H54 (cell line): ENCODE measurements around the gene RADIL.

Experiments
- DNase-seq: peaks from one replicate; pipeline ENCODE4 v3.0.0; 2011; ENCODE audit warnings: low spot score, mixed read lengths; ENCODE audit not compliant: insufficient read length
- FAIRE-seq: peaks from 3 replicates; lab custom pipeline; 2011; peaks lifted over from hg19 to GRCh38; lab: Jason Lieb, UNC
- POLR2A ChIP-seq: IDR thresholded peaks from 2 replicates; pipeline ENCODE4 v1.6.1; 2011; ENCODE audit warnings: low read depth, mild to moderate bottlenecking, low read length

The RADIL gene

DNA sequence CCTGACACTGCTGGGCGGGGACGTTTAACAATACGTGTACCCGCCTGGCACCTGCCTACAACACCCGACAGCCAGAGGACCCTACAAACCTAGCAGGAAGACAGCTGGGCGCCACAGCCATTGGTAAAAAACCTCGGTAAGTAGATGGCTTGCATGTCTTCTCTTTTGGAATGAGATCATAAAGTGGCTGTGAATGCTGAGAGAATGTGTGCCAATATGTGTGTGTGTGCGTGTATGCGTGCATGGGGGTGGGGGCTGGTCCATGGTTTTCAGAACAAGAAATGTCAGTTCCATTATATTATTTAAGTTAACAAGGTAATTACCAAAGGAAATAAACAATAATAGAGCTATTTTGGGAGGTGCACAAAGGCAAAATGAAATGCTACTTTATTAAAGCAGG is 60.8 kb downstream of the RADIL start:
- DNase-seq, result no peak
- no peak for TF ChIP-seq POLR2A
- no peak for FAIRE-seq

GRCh38 chr7:4820967-4821471 is 62.5 kb downstream of the RADIL start:
- no peak for TF ChIP-seq POLR2A
- FAIRE-seq (no peak), DNase-seq (no peak)

GRCh38 chr7:4820405-4820966 is 63.0 kb downstream of the RADIL start:
- TF ChIP-seq POLR2A, result no peak
- DNase-seq, result no peak
- FAIRE-seq, result no peak

GRCh38 chr7:4819560-4820404 is 63.7 kb downstream of the RADIL start:
- TF ChIP-seq POLR2A, result no peak
- FAIRE-seq (no peak), DNase-seq (no peak)

GRCh38 chr7:4818000-4818794 is 65.3 kb downstream of the RADIL start:
- no peak for TF ChIP-seq POLR2A
- DNase-seq, result no peak
- no peak for FAIRE-seq

GRCh38 chr7:4817178-4817901 is 66.2 kb downstream of the RADIL start:
- DNase-seq, result no peak
- no peak for TF ChIP-seq POLR2A
- FAIRE-seq, result no peak

DNA sequence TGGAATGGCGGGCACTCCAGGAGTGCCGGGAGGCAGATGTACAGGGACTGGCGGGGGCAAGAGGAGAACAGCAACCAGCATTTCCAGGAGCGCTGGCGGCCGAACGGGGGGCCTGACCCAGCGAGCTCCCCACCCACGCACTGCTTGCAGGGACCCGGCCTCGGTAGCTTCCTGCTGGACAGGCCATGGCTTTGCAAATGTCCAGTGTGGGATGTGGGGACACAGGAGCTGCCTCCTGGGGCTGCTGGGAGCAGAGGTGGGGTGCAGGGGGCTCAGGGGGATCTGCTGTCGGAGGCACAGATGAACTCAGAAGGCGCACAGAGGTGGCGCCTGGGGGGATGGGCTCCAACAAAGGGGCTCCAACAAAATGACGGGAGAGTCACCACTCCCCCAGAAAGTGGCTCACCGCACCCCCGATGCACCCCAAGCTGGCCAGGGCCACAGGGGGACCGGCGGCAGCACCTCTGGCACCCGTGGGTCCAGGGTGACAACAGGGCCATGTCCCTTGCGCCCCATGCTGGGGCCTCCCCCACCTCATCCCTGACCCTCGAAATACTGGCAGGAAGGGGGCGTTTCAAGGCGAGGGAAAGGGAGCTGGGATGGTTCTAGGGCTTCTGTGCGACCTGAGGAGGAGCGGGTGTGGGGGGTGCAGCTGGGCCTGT is 67.0 kb downstream of the RADIL start:
- TF ChIP-seq POLR2A, result no peak
- DNase-seq, result no peak
- FAIRE-seq, result no peak

GRCh38 chr7:4815609-4816418 is 67.7 kb downstream of the RADIL start:
- no peak for FAIRE-seq
- no peak for DNase-seq
- no peak for TF ChIP-seq POLR2A

DNA sequence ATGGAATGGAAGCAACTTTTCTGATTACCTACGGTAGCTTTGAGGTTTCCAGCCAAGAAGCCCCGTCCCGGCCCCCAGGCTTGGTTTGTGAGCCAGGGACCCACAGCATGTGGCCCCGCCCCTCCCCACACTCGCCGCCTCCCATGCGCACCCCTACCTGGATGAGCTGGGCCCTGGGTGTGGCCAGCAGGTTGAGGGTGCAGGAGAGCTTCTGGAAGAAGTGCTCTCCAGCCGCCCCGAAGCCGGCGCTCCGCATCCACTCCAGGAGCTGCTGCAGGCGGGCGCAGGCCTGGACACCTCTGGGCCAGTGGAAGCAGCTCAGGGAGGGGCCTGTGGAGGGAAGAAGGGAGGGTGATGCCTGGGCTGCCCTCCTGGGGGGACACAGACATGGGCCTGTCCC is 68.4 kb downstream of the RADIL start:
- FAIRE-seq (no peak), DNase-seq (no peak)
- TF ChIP-seq POLR2A, result no peak

DNA sequence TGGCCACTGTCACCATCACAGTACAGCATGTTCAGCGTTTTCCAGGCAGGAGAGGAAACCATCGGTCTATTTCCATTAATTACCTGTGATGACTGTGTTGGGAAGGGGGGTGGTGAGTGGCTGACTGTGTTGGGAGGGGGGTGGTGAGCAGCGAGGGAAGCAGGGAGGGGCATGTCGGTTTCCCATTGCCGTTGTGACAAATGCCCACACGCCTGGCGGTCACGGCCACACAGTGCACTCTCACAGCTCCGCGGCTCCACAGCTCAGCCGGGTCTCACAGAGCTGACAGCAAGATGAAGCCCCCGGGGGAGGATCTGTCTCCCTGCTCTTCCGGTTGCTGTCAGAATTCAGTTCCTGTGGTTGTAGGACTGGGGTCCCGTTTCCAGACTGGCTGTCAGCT is 69.1 kb downstream of the RADIL start:
- TF ChIP-seq POLR2A, result no peak
- FAIRE-seq (no peak), DNase-seq (no peak)

DNA sequence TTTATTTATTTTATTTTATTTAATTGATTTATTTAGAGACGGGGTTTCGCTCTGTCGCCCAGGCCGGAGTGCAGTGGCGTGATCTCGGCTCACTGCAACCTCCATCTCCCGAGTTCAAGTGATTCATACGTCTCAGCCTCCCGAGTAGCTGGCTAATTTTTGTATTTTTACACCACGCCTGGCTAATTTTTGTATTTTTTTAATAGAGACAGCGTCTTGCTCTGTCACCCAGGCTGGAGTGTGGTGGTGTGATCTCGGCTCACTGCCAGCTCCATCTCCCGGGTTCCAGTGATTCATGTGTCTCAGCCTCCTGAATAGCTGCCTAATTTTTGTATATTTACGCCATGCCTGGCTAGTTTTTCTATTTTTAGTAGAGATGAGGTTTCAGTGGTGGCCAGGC is 73.8 kb downstream of the RADIL start:
- no peak for TF ChIP-seq POLR2A
- no peak for FAIRE-seq
- no peak for DNase-seq

DNA sequence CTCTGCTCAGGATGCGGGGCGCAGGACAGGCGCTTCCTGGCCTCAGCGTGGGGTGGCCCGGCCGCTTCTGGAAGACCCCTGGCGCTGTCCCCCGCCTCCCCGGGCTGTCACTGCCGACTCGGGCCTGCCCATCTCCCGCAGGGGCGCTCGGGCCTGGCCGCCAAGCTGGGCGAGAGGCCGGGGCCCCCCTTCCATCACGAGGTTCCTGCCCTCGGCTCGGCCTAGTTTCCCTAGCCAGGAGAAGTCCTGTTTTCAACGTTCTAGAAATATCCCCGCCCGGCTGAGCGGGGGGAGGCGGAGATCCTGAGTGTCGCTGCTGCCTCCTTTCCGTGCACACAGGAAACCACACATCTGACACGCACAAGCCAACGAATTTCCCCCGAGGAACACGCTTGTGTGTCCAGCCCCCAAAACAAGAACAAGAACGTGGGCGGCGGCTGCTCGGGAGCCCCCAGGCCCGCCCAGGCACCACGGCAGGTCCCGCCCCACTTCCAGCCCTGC is 74.4 kb downstream of the RADIL start:
- TF ChIP-seq POLR2A, result no peak
- DNase-seq (no peak), FAIRE-seq (no peak)

GRCh38 chr7:4808565-4808964 is 75.0 kb downstream of the RADIL start:
- FAIRE-seq, result no peak
- no peak for TF ChIP-seq POLR2A
- DNase-seq, result no peak
